AG04450 (cell line): ENCODE results near the gene CCDC188. TPM values are rescaled to one million over a fixed set of nuclear protein-coding genes. Genes with fewer than 3 reads are reported as not detected.

Experiments
- CTCF ChIA-PET: fragments of 300-600, 350-600 bp; formaldehyde crosslinking; extraction: SDS; loops from one replicate; lab custom pipeline; 2022; ENCODE audit warnings: antibody characterized with exemption, inconsistent platforms; lab: Charles Lee
- POLR2A ChIA-PET: fragments of 350-600 bp; formaldehyde crosslinking; extraction: SDS; loops from one replicate; lab custom pipeline; 2021; ENCODE audit warnings: antibody characterized with exemption, inconsistent platforms; lab: Yijun Ruan, JAX
- DNase-seq: peaks from one replicate; pipeline ENCODE4 v3.0.0-alpha.2; 2011; ENCODE audit warnings: low read depth, low spot score
- H3K27ac ChIP-seq: one replicate; pipeline ENCODE4 v1.5.1; 2012; ENCODE audit warnings: low read depth, low read length, control low read depth
- H3K27me3 ChIP-seq: one replicate; pipeline ENCODE4 v1.6.0; 2012; ENCODE audit warnings: low read length; ENCODE audit not compliant: control insufficient read depth, insufficient read depth
- H3K4me3 ChIP-seq: 2 replicates; pipeline ENCODE4 v1.5.1; 2011; ENCODE audit warnings: mild to moderate bottlenecking, low read depth, low read length, control low read depth
- H3K9me3 ChIP-seq: 2 replicates; pipeline ENCODE4 v1.5.1; 2012; ENCODE audit warnings: low read length; ENCODE audit not compliant: control insufficient read depth, insufficient read depth
- CTCF ChIP-seq: IDR thresholded peaks from 2 replicates; pipeline ENCODE4 v1.5.1; 2011; ENCODE audit warnings: low read depth, low read length, control low read depth, inconsistent platforms
- polyA plus RNA-seq: library from polyadenylated mRNA; depleted of rRNA; stranded (reverse); fragments of >200 nt; gene quantifications from 2 replicates; pipeline ENCODE4 v1.2.3, GENCODE V29; 2011

CCDC188 gene
- polyA plus RNA-seq, 1 experiment, result not detected

GRCh38 chr22:20156042-20156389 lies 5.2 kb upstream of the CCDC188 start:
- TF ChIP-seq CTCF, result no peak
- DNase-seq, result no peak
- POLR2A ChIA-PET, result no interaction called here
- no peak overlapping the region for H3K27ac ChIP-seq
- CTCF ChIA-PET, result interaction anchor here (3.0 kb wide), 1 partner anchor 129 kb away, joined by 38 read pairs; no protein-coding TSS in a partner anchor
- H3K9me3 ChIP-seq, result no peaks in the 10 kb centered on the region; the same call in 1 of the 2 replicates
- no peak overlapping the region for H3K4me3 ChIP-seq
- peaks cover 10% of the 10 kb centered on the region for H3K27me3 ChIP-seq

GRCh38 chr22:20155330-20156041 lies 4.6 kb upstream of the CCDC188 start:
- no peak for TF ChIP-seq CTCF
- H3K4me3 ChIP-seq, result no peak overlapping the region
- no peaks in the 10 kb centered on the region; the same call in 1 of the 2 replicates for H3K9me3 ChIP-seq
- ChIA-PET POLR2A (no interaction called here), CTCF (interaction anchor here (3.0 kb wide), 1 partner anchor 130 kb away, joined by 38 read pairs; no protein-coding TSS in a partner anchor)
- DNase-seq, result no peak
- H3K27ac ChIP-seq, result no peak overlapping the region
- H3K27me3 ChIP-seq, result peaks cover 6% of the 10 kb centered on the region

- no peak for DNase-seq
- no peak overlapping the region for H3K4me3 ChIP-seq
- no peaks in the 10 kb centered on the region for H3K27me3 ChIP-seq
- ChIA-PET CTCF (interaction anchor here (0.6 to 1.1 kb wide), 2 partner anchors 122 to 163 kb away, joined by 3 read pairs; no protein-coding TSS in a partner anchor), POLR2A (no interaction called here)
- no peak overlapping the region for H3K27ac ChIP-seq
- no peak for TF ChIP-seq CTCF
- H3K9me3 ChIP-seq, result no peaks in the 10 kb centered on the region; the same call in 1 of the 2 replicates
These were observed 3.8 kb upstream of the CCDC188 start for GRCh38 chr22:20154602-20155187.

GRCh38 chr22:20153945-20154344 lies 3.1 kb upstream of the CCDC188 start:
- H3K9me3 ChIP-seq, result no peaks in the 10 kb centered on the region; the same call in 1 of the 2 replicates
- H3K4me3 ChIP-seq, result no peak overlapping the region
- POLR2A ChIA-PET, result no interaction called here
- CTCF ChIA-PET, result interaction anchor here (0.7 to 1.1 kb wide), 2 partner anchors 129 to 163 kb away, joined by 3 read pairs; no protein-coding TSS in a partner anchor
- no peak overlapping the region for H3K27ac ChIP-seq
- TF ChIP-seq CTCF, result no peak; the same call in none of the 2 replicates
- H3K27me3 ChIP-seq, result no peaks in the 10 kb centered on the region
- no peak for DNase-seq

GRCh38 chr22:20152464-20152890 lies 1.6 kb upstream of the CCDC188 start:
- ChIA-PET POLR2A (no interaction called here), CTCF (interaction anchor here (1.6 kb wide), 1 partner anchor 266 kb away, joined by 6 read pairs; no protein-coding TSS in a partner anchor)

More at GRCh38 chr22:20152464-20152890, 1.6 kb upstream of the CCDC188 start:
- Histone ChIP-seq H3K27me3 (no peaks in the 10 kb centered on the region), H3K27ac (no peak overlapping the region), H3K9me3 (no peaks in the 10 kb centered on the region; the same call in 1 of the 2 replicates), H3K4me3 (no peak overlapping the region)
- no peak for DNase-seq
- TF ChIP-seq CTCF, result no peak
